Retinal pigment epithelial cell (primary cell): ENCODE data around the gene IFITM1.
"Not testable (repeated sequence)": the region's sequence is repeated elsewhere in the genome, so short reads cannot be mapped to it uniquely, and the experiment has no call there.

Source experiments
- DNase-seq: peaks from one replicate; pipeline ENCODE4 v3.0.0-alpha.2; 2010; ENCODE audit warnings: low read depth
- H3K4me3 ChIP-seq: 2 replicates; pipeline ENCODE4 v1.5.1; 2011; ENCODE audit warnings: mild to moderate bottlenecking, low read length, control low read depth, moderate library complexity
- TF ChIP-seq, protein P1 (sequence below): conservative IDR thresholded peaks from 2 replicates; pipeline ENCODE4 v1.5.1; 2011; ENCODE audit warnings: low read depth, low read length, control low read depth, inconsistent platforms

The IFITM1 gene

GRCh38 chr11:324156-324555 is 10.3 kb downstream of the IFITM1 start:
- no peak overlapping the region for H3K4me3 ChIP-seq
- no peak for DNase-seq
- TF ChIP-seq, protein P1, sequence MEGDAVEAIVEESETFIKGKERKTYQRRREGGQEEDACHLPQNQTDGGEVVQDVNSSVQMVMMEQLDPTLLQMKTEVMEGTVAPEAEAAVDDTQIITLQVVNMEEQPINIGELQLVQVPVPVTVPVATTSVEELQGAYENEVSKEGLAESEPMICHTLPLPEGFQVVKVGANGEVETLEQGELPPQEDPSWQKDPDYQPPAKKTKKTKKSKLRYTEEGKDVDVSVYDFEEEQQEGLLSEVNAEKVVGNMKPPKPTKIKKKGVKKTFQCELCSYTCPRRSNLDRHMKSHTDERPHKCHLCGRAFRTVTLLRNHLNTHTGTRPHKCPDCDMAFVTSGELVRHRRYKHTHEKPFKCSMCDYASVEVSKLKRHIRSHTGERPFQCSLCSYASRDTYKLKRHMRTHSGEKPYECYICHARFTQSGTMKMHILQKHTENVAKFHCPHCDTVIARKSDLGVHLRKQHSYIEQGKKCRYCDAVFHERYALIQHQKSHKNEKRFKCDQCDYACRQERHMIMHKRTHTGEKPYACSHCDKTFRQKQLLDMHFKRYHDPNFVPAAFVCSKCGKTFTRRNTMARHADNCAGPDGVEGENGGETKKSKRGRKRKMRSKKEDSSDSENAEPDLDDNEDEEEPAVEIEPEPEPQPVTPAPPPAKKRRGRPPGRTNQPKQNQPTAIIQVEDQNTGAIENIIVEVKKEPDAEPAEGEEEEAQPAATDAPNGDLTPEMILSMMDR: no peak

DNA sequence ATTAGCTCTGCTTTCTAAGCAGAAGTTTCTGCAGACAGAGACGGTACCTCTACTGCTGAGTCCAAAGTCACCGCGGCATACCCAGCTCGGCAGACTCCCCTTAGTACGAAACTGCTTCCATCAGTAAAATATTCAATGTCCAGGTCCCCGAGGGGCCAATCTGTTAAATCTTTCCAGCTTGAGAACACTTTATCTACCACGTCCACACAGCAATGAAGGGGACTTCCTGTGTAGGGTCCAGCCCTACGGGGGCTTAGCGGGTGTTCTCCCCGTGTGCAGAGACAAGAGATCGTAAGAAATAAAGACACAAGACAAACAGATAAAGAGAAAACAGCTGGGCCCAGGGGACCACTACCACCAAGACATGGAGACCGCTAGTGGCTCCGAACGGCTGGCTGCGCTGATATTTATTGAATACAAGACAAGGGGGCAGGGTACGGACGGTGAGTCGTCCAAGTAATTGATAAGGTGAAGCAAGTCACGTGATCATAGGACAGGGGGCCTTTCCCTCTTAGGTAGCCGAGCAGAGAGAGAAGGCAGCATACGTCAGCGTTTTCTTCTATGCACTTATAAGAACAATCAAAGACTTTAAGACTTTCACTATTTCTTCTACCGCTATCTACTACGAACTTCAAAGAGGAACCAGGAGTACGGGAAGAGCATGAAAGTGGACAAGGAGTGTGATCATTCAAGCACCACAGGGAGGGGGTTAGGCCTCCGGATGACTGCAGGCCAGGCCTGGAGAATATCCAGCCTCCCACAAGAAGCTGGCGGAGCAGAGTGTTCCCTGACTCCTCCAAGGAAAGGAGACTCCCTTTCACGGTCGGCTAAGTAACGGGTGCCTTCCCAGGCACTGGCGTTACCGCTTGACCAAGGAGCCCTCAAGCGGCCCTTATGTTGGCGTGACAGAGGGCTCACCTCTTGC is 11.0 kb downstream of the IFITM1 start:
- DNase-seq, H3K4me3 ChIP-seq: not testable (repeated sequence)

DNA sequence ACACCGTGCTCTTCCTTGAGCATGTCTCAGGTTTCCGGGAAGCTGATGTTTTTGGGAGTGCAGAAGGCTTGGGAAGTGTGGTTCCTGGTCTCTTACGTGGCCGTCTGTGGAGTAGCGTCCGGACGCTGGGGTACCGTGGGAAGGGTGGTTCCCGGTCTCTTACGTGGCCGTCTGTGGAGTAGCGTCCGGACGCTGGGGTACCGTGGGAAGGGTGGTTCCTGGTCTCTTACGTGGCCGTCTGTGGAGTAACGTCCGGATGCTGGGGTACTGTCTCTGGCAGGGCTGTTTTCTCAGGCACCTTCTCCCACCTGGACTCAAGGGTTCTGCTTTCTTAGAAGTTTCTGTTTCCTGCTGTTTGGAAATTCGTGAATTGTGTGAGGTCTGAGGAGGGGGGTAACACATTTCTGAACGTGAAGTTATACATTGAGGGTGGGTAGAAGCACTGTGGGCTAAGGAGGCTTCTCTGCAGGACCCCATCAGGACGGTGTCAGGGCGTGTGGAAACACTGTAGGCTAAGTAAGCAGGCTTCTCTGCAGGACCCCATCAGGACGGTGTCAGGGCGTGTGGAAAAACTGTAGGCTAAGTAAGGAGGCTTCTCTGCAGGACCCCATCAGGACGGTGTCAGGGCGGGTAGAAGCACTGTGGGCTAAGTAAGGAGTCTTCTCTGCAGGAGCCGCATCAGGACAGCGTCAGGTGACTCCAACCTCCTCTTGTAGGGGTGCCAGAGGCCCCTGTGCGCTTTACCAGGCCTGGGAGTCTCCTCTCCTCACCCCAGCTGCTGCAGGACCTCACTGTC is 12.2 kb downstream of the IFITM1 start:
- no peak overlapping the region for H3K4me3 ChIP-seq
- TF ChIP-seq, protein P1: no peak
- no peak for DNase-seq

DNA sequence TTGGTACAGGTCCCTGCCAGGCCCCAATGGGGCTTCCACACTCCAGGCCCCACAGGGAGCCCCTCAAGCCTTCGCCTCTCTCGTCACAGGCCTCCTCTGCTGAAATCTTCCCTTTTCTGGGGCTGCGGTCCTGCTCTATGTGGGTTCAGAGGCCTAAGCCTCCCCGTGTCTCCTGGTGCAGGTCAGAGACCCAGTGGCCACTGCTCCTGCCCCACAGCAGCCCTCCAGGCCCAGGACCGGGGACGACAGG is 12.7 kb downstream of the IFITM1 start:
- TF ChIP-seq, protein P1: no peak
- DNase-seq: no peak
- no peak overlapping the region for H3K4me3 ChIP-seq

GRCh38 chr11:326842-327580 is 13.2 kb downstream of the IFITM1 start:
- no peak for DNase-seq
- H3K4me3 ChIP-seq: no peak overlapping the region
- TF ChIP-seq, protein P1: no peak

GRCh38 chr11:327581-327923 is 13.7 kb downstream of the IFITM1 start:
- DNase-seq: no peak
- TF ChIP-seq, protein P1: no peak
- no peak overlapping the region for H3K4me3 ChIP-seq

DNA sequence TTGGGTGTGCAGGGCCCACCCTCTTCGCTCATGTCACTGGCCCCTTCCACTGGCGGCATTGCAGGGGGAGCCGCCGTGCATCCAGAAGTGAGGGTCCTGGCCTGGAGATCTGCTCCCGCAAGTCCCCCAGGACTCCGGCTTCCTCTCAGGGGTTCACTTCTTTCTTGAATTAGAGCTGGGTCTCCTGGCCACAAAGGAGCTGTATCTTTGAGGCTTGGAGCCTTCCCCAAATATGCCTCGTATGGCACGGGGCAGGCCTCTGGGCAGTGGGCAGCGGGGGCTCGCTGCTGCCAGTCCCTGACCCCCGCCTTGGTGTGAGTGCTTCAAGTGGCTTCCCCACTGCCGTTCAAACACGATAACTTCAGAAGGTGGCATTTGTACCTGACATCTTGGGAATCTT is 14.2 kb downstream of the IFITM1 start:
- no peak for DNase-seq
- TF ChIP-seq, protein P1: no peak
- H3K4me3 ChIP-seq: no peak overlapping the region

DNA sequence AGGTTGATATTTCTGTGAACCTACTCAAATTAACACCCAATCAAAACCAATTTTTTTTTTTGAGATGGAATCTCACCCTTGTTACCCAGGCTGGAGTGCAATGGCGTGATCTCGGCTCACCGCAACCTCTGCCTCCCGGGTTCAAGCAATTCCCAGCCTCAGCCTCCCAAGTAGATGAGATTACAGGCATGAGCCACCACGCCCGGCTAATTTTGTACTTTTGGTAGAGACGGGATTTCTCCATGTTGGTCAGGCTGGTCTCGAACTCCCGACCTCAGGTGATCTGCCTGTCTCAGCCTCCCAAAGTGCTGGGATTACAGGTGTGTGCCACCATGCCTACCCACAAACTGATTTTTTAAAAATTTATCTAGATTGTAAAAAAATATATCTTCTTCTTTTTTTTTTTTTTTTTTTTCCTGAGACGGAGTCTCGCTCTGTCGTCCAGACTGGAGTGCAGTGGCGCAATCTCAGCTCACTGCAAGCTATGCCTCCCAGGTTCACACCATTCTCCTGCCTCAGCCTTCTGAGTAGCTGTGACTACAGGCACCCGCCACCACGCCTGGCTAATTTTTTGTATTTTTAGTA is 14.8 kb downstream of the IFITM1 start:
- DNase-seq, H3K4me3 ChIP-seq: not testable (repeated sequence)
